ENCODE data around the gene PRKD2. TPM values are rescaled to one million over a fixed set of nuclear protein-coding genes. Genes with fewer than 3 reads are reported as not detected.

The PRKD2 gene
- total and polyA plus RNA-seq, 3 donors from 2014 or later = 22.6 to 35.4 (median 25.6) TPM

- Histone ChIP-seq H3K4me3 (peak overlapping the region; percentile 34 to 37), H3K36me3 (ENCODE audit: low read depth, missing control alignments) (no peaks in the 10 kb centered on the region), H3K27ac (no peak overlapping the region), H3K27me3 (no peaks in the 10 kb centered on the region), H3K4me1 (peaks cover 10% of the 10 kb centered on the region), H3K9me3 (no peaks in the 10 kb centered on the region)
- TF ChIP-seq POLR2A (IDR thresholded peaks at IDR 0.05) (no peak), CTCF (IDR thresholded peaks at IDR 0.05) (no peak)
- peak; percentile 74 for DNase-seq
- WGBS, 2 donors = 6 to 19% methylated on average over 20 to 38 of the region's 38 CpGs
- intact Hi-C loops (cut with DNase I; ENCODE audit: low total_unique reads) = no loop called here
These were observed 82.8 kb downstream of the PRKD2 start for GRCh38 chr19:46634045-46634655.

GRCh38 chr19:46633130-46633529, 83.8 kb downstream of the PRKD2 start:
- TF ChIP-seq CTCF (IDR thresholded peaks at IDR 0.05) = no peak
- TF ChIP-seq POLR2A (IDR thresholded peaks at IDR 0.05) = no peak
- 76 to 81% methylated on average over 3 of the region's 3 CpGs for WGBS, 2 donors
- no peaks in the 10 kb centered on the region for H3K9me3 ChIP-seq
- no peak overlapping the region for H3K27ac ChIP-seq
- H3K4me3 ChIP-seq = no peak overlapping the region
- DNase-seq = no peak
- H3K27me3 ChIP-seq = no peaks in the 10 kb centered on the region
- peaks cover 3% of the 10 kb centered on the region for H3K4me1 ChIP-seq
- H3K36me3 ChIP-seq (ENCODE audit: low read depth, missing control alignments) = no peaks in the 10 kb centered on the region
- intact Hi-C loops (cut with DNase I; ENCODE audit: low total_unique reads) = no loop called here

- no peak overlapping the region for H3K4me3 ChIP-seq
- 20 to 66% methylated on average over 1 to 6 of the region's 6 CpGs for WGBS, 2 donors
- no peak overlapping the region for H3K27ac ChIP-seq
- no peaks in the 10 kb centered on the region for H3K9me3 ChIP-seq
- intact Hi-C loops (cut with DNase I; ENCODE audit: low total_unique reads) = no loop called here
- H3K27me3 ChIP-seq = no peaks in the 10 kb centered on the region
- peaks cover 3% of the 10 kb centered on the region for H3K4me1 ChIP-seq
- no peak for DNase-seq
- TF ChIP-seq CTCF (IDR thresholded peaks at IDR 0.05) (no peak), POLR2A (IDR thresholded peaks at IDR 0.05) (no peak)
- no peaks in the 10 kb centered on the region for H3K36me3 ChIP-seq (ENCODE audit: low read depth, missing control alignments)
These were observed 85.4 kb downstream of the PRKD2 start for GRCh38 chr19:46631481-46631880.

- WGBS, 2 donors = 91 to 94% methylated on average over 10 to 14 of the region's 14 CpGs
- intact Hi-C loops (cut with DNase I; ENCODE audit: low total_unique reads) = no loop called here
- Histone ChIP-seq H3K27me3 (no peaks in the 10 kb centered on the region), H3K36me3 (ENCODE audit: low read depth, missing control alignments) (no peaks in the 10 kb centered on the region), H3K27ac (no peak overlapping the region), H3K4me1 (peaks cover 7% of the 10 kb centered on the region), H3K4me3 (no peak overlapping the region), H3K9me3 (no peaks in the 10 kb centered on the region)
- DNase-seq = no peak
- TF ChIP-seq CTCF (IDR thresholded peaks at IDR 0.05) (no peak), POLR2A (IDR thresholded peaks at IDR 0.05) (no peak)
These were observed 86.2 kb downstream of the PRKD2 start for GRCh38 chr19:46630586-46631205.
